ENCODE data around the gene CT45A9.
"Not testable (repeated sequence)": the region's sequence is repeated elsewhere in the genome, so short reads cannot be mapped to it uniquely, and the experiment has no call there.

CT45A9 gene, protein sequence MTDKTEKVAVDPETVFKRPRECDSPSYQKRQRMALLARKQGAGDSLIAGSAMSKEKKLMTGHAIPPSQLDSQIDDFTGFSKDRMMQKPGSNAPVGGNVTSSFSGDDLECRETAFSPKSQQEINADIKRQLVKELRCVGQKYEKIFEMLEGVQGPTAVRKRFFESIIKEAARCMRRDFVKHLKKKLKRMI

DNA sequence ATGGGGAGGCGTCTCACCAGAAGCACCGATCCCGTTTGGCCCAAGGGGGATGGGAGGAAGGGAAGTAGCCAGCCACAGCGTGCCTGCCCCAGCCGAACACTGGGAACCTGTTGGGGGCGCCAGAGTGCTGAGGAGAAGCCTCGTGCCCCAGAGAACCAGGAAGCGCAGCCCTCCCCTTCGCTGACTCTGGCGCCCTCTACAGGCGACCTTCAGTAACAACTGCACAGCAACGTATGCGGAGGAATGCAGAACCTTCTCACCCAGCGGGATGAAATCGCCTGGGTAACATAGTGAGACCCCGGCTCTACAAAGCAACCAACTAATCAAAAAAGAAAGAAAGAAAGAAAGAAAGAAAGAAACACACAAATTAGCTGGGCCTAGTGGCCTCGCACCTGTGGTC, at the start of gene CT45A9:
TSS of gene CT45A9 (minus strand) at position 101 of the 400 bp plus-strand sequence. CDS start 3,751 bp downstream, outside the sequence.
- DNase-seq = not testable (repeated sequence)

DNA sequence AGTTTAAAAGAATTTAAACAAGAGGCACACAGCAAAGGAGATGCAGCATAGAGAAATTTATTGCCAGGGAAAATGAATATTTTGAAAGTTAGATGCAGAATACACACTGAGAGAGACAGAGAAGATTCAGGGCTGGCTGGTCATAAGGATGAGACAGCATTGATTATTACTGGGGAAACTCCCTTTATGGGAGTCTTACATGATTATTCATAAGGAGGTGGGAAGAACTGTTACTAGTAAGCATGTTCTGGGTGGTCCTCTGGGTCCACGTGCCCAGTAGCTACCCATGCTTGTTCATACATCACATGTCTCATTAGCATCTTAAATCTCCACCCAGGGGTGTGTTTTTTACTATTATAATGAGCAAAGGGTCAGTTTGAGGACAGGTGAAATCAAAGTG, 48.9 kb upstream of the CT45A9 start:
- not testable (repeated sequence) for DNase-seq

DNA sequence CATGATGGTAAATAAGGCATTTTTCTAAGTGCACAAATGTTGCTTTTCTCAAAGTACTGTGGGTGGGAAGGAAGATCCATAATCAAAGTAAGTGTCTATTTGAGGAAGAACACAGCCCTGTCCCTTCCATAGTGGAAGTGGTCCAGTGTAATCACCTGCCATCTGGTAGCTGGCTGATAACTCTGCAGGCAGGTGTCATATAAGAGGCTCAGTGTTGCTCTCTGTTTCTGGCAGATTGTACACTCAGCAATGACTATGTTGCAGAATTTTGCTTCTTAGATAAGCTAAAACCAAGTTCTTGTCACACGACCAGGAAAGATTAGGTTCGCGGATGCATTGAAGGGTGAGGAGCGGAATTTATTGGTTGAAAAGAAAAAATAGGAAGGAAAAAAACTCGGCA, 42.8 kb upstream of the CT45A9 start:
- peak in 1 of 2 experiments; percentile 45 for DNase-seq

DNA sequence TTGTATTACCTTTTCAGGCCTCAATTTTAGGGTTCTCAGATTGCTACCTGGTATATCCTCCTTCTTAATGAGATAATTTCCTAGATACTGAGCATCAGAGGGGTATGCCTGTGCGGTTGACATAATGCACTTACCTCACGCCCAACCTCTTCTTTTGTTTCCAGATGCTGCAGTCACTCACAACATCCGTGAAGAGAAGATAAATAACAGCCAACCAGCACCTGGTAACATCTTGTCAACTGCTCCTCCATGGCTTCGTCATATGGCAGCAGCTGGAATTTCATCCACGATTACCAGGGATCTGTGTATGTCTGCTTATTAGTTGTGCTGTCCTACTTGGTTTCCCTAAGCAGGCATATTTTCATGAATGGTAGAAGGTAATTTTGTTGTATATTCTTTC, 38.6 kb upstream of the CT45A9 start:
- DNase-seq = no peak

DNA sequence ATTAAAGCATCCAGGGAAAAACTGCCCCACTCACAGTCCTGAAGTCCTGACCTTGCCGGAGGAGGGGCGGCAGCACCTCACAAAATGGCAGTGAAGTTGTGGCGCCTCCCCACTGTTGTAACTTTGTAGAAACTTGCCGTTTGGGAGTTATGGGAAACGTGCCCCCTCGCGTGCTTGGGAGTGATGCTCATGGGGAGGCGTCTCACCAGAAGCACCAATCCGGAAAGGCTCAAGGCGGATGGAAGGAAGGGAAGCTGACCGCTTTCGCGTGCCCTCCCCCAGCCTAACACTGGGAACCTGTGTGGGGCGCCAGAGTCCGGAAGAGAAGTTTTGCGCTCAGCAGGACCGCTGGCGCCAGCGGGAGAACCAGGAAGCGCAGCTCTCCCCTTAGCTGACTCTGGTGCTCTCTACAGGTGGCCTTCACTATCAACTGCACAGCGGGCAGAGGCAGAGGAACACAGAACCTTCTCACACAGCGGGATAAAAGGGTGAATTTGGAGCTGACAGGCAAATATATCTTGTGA, 21.7 kb upstream of the CT45A9 start, which contains the start of the genes CT45A10 and SAGE1:
TSS of gene CT45A10 (minus strand) at position 151 of the 524 bp plus-strand sequence. CDS start 8,100 bp downstream, outside the sequence.
TSS of gene SAGE1 (plus strand) at position 423 of the 524 bp plus-strand sequence. CDS start 2,527 bp downstream, outside the sequence.
- DNase-seq = no peak

DNA sequence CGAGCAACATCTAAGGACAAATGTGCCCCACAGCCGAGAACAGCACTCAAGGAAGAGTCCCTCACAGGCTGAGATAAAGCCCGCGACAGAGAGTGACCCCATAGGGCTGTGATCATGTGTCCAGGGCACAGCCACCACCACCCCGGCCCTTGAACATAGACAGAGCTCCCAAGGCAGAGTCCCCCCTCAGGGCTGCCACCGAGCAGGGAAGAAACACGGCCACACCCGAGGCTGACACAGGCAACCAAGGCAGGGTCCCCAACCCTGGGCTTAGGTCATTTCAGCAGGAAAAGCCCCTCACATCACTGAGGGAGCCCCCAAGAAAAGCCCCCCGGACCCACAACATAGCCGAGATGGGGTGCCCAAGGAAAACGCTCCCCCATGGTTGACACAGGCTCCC, 21.2 kb upstream of the CT45A9 start:
- DNase-seq = no peak

DNA sequence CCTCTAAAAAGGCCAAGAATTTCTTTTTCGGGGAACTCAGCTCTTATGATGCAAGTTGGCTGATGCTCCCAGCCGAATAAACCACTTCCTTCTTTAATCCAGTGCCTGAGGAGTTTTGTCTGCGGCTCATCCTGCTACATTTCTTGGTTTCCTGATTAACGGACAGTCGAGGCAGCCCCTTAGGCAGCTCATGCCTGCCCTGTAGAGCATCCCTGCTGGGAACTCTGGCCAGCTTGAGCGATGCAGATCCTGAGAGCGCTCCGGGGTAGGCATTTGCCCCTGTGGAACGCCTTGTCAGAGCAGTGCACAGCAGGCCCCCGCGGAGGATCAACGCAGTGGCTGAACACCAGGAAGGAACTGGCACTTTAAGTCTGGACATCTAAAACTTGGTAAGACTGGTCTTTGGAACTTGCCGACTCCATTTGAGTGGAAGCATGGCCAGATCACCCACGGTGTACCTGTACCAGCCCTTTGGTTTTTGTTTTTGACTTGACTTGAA, 18.5 kb upstream of the CT45A9 start:
- no peak for DNase-seq

DNA sequence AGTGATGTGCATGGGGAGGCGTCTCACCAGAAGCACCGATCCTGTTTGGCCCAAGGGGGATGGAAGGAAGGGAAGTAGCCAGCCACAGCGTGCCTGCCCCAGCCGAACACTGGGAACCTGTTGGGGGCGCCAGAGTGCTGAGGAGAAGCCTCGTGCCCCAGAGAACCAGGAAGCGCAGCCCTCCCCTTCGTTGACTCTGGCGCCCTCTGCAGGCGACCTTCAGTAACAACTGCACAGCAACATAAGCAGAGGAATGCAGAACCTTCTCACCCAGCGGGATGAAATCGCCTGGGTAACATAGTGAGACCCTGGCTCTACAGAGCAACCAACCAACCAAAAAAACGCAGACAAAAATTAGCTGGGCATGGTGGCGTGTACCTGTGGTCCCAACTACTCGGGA, 17.4 kb upstream of the CT45A9 start:
- DNase-seq = not testable (repeated sequence)

DNA sequence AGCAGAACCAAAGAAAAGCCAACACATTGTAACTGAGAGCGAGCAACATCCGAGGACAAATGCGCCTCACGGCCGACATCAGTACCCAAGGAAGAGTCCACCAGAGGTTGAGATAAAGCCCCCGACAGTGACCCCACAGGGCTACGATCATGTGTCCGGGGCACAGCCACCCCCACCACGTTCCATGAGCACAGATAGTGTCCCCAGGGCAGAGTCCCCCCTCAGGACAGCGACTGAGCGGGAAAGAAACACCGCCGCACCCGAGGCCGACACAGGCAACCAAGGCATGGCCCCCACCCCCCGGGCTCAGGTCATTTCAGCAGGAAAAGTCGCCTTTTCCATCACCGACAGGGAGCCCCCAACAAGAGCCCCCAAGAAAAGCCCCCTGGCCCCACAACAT, 16.6 kb upstream of the CT45A9 start:
- not testable (repeated sequence) for DNase-seq

DNA sequence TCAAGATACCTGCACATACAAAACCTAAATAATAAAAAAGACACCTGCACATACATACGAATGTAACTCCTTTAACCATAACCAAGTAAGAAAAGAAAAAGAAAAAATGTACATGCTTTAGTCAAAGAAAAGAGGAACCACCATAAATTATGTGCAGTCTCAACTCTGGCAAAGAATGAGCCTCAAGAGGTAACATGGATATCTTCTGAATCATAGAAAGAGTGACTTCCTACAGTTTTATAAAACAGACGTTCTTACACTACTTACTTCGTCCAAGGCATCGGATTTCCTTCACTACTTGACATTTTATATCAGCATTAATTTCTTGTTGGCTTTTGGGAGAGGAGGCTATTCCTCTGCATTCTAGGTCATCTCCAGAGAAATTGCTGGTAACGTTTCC, 11.1 kb upstream of the CT45A9 start:
- DNase-seq = not testable (repeated sequence)

DNA sequence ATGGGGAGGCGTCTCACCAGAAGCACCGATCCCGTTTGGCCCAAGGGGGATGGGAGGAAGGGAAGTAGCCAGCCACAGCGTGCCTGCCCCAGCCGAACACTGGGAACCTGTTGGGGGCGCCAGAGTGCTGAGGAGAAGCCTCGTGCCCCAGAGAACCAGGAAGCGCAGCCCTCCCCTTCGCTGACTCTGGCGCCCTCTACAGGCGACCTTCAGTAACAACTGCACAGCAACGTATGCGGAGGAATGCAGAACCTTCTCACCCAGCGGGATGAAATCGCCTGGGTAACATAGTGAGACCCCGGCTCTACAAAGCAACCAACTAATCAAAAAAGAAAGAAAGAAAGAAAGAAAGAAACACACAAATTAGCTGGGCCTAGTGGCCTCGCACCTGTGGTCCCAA, 17.2 kb downstream of the CT45A9 start, which contains the start of gene CT45A8:
TSS of gene CT45A8 (minus strand) at position 101 of the 400 bp plus-strand sequence. CDS start 3,755 bp downstream, outside the sequence.
- DNase-seq = not testable (repeated sequence)

DNA sequence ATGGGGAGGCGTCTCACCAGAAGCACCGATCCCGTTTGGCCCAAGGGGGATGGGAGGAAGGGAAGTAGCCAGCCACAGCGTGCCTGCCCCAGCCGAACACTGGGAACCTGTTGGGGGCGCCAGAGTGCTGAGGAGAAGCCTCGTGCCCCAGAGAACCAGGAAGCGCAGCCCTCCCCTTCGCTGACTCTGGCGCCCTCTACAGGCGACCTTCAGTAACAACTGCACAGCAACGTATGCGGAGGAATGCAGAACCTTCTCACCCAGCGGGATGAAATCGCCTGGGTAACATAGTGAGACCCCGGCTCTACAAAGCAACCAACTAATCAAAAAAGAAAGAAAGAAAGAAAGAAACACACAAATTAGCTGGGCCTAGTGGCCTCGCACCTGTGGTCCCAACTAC, 34.4 kb downstream of the CT45A9 start, which contains the start of gene CT45A7:
TSS of gene CT45A7 (minus strand) at position 101 of the 400 bp plus-strand sequence. CDS start 3,747 bp downstream, outside the sequence.
- DNase-seq = not testable (repeated sequence)

DNA sequence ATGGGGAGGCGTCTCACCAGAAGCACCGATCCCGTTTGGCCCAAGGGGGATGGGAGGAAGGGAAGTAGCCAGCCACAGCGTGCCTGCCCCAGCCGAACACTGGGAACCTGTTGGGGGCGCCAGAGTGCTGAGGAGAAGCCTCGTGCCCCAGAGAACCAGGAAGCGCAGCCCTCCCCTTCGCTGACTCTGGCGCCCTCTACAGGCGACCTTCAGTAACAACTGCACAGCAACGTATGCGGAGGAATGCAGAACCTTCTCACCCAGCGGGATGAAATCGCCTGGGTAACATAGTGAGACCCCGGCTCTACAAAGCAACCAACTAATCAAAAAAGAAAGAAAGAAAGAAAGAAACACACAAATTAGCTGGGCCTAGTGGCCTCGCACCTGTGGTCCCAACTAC, 51.7 kb downstream of the CT45A9 start, which contains the start of gene CT45A2:
TSS of gene CT45A2 (minus strand) at position 101 of the 400 bp plus-strand sequence. CDS start 3,747 bp downstream, outside the sequence.
- DNase-seq = not testable (repeated sequence)
